OCI-LY1 (cell line): ENCODE data around the gene ANKS1A.

Experiments used
- EZH2 ChIP-seq: fragments of 200-600 bp; sonication (generic), shearing (Covaris generic); IDR thresholded peaks from 2 replicates; pipeline ENCODE4 v1.8.0; 2017; ENCODE audit warnings: borderline replicate concordance, mixed run types, mild to moderate bottlenecking, antibody characterized with exemption, low read length, moderate library complexity, mixed read lengths
- TF ChIP-seq, protein P1 (sequence below): fragments of 200-600 bp; sonication (generic), shearing (Covaris generic); IDR thresholded peaks from 2 replicates; pipeline ENCODE4 v1.5.1; 2017; ENCODE audit warnings: mild to moderate bottlenecking, antibody characterized with exemption, low read length, moderate library complexity, mixed read lengths

GRCh38 chr6:34924831-34925625, 36.0 kb downstream of the ANKS1A start:
- TF ChIP-seq, protein P1, sequence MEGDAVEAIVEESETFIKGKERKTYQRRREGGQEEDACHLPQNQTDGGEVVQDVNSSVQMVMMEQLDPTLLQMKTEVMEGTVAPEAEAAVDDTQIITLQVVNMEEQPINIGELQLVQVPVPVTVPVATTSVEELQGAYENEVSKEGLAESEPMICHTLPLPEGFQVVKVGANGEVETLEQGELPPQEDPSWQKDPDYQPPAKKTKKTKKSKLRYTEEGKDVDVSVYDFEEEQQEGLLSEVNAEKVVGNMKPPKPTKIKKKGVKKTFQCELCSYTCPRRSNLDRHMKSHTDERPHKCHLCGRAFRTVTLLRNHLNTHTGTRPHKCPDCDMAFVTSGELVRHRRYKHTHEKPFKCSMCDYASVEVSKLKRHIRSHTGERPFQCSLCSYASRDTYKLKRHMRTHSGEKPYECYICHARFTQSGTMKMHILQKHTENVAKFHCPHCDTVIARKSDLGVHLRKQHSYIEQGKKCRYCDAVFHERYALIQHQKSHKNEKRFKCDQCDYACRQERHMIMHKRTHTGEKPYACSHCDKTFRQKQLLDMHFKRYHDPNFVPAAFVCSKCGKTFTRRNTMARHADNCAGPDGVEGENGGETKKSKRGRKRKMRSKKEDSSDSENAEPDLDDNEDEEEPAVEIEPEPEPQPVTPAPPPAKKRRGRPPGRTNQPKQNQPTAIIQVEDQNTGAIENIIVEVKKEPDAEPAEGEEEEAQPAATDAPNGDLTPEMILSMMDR: no peak
- no peak for TF ChIP-seq EZH2
